ENCODE measurements around the gene GK.

DNA sequence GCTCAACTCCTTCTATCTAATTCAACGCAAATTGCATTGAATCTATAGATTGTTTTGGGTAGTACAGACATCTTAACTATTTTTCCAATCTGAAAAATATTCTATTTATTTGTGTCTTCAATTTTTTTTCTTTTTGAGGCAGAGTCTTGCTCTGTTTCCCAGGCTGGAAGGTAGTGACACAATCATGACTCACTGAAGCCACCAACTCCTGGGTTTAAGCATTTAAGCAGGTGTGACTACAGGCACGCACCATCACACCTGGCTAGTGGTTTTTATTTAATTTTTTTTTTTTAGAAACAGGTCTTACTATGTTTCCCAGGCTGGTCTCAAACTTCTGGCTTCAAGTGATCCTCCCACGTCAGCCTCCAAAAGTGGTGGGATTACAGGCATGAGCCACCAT, 98.3 kb downstream of the GK start:
- TF ChIP-seq CTCF (conservative IDR thresholded peaks at IDR 0.05; ENCODE audit: low read depth, low read length) (no peak), EZH2 (IDR thresholded peaks at IDR 0.05; ENCODE audit: borderline replicate concordance, low read depth, low read length, poor library complexity, severe bottlenecking) (no peak)

Data from A673 (cell line).